Lung (tissue), 12 donors: Measurements from ENCODE around the gene API5. TPM values are rescaled to one million over a fixed set of nuclear protein-coding genes. Genes with fewer than 3 reads are reported as not detected.
A peak's percentile ranks its signal among the peaks of the same experiment; 100 is the strongest.

Experiments
- ATAC-seq: fragments of 200-7000 bp; cut with Tn5 transposase; one replicate; pipeline ENCODE4 v1.9.1; 2020; ENCODE audit warnings: moderate number of reproducible peaks; ENCODE audit not compliant: insufficient read depth, low FRiP score
- DNase-seq, 3 donors: peaks; one replicate each; pipeline ENCODE4 v3.0.0-alpha.2; 2013 to 2017
- H3K27ac ChIP-seq, 2 donors: one replicate each; pipeline ENCODE4 v1.5.1; 2013; ENCODE audit warnings: mild to moderate bottlenecking in 2 of 2, moderate library complexity in 2 of 2, control low read depth in 1 of 2, inconsistent platforms in 1 of 2, low read depth in 1 of 2, low read length in 1 of 2
- H3K27me3 ChIP-seq, 3 donors: one replicate each; pipeline ENCODE4 v1.5.1; 2013; ENCODE audit warnings: low read length in 2 of 3; ENCODE audit not compliant: control insufficient read depth in 3 of 3, insufficient read depth in 3 of 3
- H3K36me3 ChIP-seq, 4 donors: one replicate each; pipeline ENCODE4 v1.5.1; 2013; ENCODE audit warnings: low read length in 4 of 4, mild to moderate bottlenecking in 1 of 4, moderate library complexity in 1 of 4; ENCODE audit not compliant: control insufficient read depth in 4 of 4, insufficient read depth in 4 of 4
- H3K4me1 ChIP-seq, 5 donors: one replicate each; pipeline ENCODE4 v1.5.1; 2013; ENCODE audit warnings: low read length in 5 of 5, mild to moderate bottlenecking in 2 of 5, moderate library complexity in 1 of 5; ENCODE audit not compliant: control insufficient read depth in 5 of 5, insufficient read depth in 5 of 5
- H3K4me3 ChIP-seq: one replicate; pipeline ENCODE4 v1.5.1; 2013; ENCODE audit warnings: mild to moderate bottlenecking, control low read depth, moderate library complexity
- H3K9ac ChIP-seq, 2 donors: one replicate each; pipeline ENCODE4 v1.5.1; 2013; ENCODE audit warnings: low read length in 2 of 2, control low read depth in 1 of 2; ENCODE audit not compliant: insufficient read depth in 1 of 2
- H3K9me3 ChIP-seq, 4 donors: one replicate each; pipeline ENCODE4 v1.5.1; 2013; ENCODE audit warnings: low read length in 3 of 4, mild to moderate bottlenecking in 1 of 4, moderate library complexity in 1 of 4; ENCODE audit not compliant: control insufficient read depth in 4 of 4, insufficient read depth in 3 of 4
- WGBS, 2 donors: extraction: QIAGEN DNeasy Blood & Tissue Kit; methylation state at CpG; one replicate each; pipeline ENCODE4 v1.1.7; 2013; 5-methylcytosine and 5-hydroxymethylcytosine counted together
- polyA plus RNA-seq, 2 donors: library from polyadenylated mRNA; stranded (reverse); fragments of 200-250 nt; gene quantifications; one replicate each; pipeline ENCODE4 v1.2.1, GENCODE V29; 2013
- total RNA-seq, 2 donors: library from RNA; depleted of rRNA in 1 of 2; stranded (reverse); fragments of >200 nt in 1 of 2; gene quantifications; one replicate each; pipeline ENCODE4 v1.2.1, GENCODE V29; 2014 to 2021
- TF ChIP-seq, protein P1 (sequence below): IDR thresholded peaks from 2 replicates; pipeline ENCODE4 v1.5.1; 2012; ENCODE audit warnings: mild to moderate bottlenecking; ENCODE audit errors: control extremely low read depth, extremely low read depth
- donor health status: control.
- donor health status: control.
- donor health status: Bipolar disorder and iron deficiency.
- donor health status: healthy.
- donor health status: DM: yes; HTN: yes; CAD: no.

Gene API5
- total and polyA plus RNA-seq, 4 donors: 26.6 to 88.6 (median 65.8) TPM

DNA sequence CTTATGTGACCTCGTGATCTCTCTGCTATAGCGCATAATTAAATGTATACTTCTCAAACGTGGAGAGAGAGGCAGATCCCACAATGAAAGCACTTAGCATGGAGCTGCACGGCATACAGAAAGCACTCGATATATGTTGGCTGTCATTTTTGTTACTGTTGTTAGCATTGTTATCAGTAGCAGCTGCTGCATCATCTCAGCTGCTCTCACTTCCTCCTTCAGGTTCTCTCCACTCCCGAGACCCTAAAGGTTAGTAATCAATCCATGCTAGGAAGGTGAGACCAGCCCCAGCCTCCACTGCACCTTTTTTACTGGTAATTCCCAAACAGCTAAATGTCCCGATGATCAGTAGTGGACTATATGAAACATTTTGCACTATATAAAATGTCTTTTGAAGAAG, 13.4 kb upstream of the API5 start:
- DNase-seq (no peak), ATAC-seq (no peak)
- WGBS, 2 donors: 75 to 76% methylated on average over 7 of the region's 7 CpGs
- Histone ChIP-seq H3K9ac (no peak overlapping the region), H3K9me3 (peaks cover 0 to 5% (median 2%) of the 10 kb centered on the region in 4 donors), H3K27me3 (no peaks in the 10 kb centered on the region), H3K36me3 (no peaks in the 10 kb centered on the region), H3K4me3 (no peak overlapping the region), H3K27ac (no peak overlapping the region), H3K4me1 (no peaks in the 10 kb centered on the region)
- TF ChIP-seq, protein P1, sequence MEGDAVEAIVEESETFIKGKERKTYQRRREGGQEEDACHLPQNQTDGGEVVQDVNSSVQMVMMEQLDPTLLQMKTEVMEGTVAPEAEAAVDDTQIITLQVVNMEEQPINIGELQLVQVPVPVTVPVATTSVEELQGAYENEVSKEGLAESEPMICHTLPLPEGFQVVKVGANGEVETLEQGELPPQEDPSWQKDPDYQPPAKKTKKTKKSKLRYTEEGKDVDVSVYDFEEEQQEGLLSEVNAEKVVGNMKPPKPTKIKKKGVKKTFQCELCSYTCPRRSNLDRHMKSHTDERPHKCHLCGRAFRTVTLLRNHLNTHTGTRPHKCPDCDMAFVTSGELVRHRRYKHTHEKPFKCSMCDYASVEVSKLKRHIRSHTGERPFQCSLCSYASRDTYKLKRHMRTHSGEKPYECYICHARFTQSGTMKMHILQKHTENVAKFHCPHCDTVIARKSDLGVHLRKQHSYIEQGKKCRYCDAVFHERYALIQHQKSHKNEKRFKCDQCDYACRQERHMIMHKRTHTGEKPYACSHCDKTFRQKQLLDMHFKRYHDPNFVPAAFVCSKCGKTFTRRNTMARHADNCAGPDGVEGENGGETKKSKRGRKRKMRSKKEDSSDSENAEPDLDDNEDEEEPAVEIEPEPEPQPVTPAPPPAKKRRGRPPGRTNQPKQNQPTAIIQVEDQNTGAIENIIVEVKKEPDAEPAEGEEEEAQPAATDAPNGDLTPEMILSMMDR: no peak

DNA sequence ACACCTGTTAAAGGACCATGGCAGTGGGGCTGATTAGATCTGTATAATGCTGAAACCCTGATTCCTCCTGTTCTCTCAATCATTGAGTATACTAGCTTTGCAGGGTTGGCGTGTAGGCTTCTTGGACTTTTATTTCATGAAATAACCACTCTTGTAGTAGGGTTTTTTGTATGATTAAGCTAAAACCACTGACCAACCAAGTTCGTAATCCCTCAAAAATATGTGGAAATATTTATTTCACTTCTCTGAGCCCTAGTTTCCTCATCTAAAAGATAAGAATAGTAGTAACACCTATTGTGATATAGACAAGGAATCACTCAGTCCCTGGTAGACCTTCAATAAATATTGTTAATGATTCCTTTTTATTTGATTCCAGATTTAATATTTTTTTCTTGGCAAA, 4.2 kb downstream of the API5 start:
- H3K27me3 ChIP-seq: no peaks in the 10 kb centered on the region
- no peaks in the 10 kb centered on the region for H3K9me3 ChIP-seq
- H3K36me3 ChIP-seq: peaks cover 0 to 14% (median 7%) of the 10 kb centered on the region in 4 donors
- 49 to 67% methylated on average over 2 of the region's 2 CpGs for WGBS, 2 donors
- ATAC-seq: no peak
- peaks cover 4 to 17% (median 5%) of the 10 kb centered on the region in 5 donors for H3K4me1 ChIP-seq
- no peak overlapping the region for H3K27ac ChIP-seq
- H3K4me3 ChIP-seq: no peak overlapping the region
- H3K9ac ChIP-seq: no peak overlapping the region
- TF ChIP-seq, protein P1: no peak
- DNase-seq: no peak

DNA sequence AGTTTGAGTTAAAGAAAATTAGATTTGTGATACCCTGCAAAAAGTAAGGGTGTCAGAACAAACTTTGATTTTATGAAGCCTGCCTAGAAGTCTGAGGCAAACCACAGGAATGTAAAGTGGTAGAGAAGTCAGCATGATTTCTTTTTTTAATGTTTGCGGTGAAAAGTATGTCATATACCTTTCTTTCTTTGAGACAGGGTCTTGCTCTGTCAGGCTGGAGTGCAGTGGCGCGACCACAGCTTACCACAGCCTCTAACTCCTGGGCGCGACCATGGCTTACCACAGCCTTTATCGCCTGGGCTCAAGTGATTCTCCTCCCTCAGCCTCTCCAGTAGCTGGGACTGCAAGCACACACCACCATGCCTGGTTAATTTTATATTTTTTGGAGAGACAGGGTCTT, 4.7 kb downstream of the API5 start:
- no peaks in the 10 kb centered on the region for H3K27me3 ChIP-seq
- peak in 1 of 3 donors; percentile 5 for DNase-seq
- TF ChIP-seq, protein P1: no peak

DNA sequence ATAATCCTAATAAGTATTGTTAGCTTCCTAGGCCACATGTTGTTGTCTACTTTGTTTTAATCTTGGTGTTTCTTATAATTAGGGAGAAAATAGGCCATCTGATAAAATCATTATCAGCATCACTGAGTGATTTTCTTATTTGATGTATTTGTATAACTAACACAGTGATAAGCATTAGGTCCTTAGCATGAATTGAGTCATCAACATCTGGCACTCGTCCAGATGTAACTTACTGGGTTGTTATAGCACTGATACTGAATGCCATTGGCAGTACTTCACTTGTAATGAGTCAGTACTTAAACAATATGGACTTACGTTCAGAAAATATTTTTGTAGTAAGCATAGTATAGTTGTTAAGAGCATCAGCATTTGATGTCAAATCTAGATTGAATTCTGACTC, 16.2 kb downstream of the API5 start:
- WGBS, 2 donors: 57 to 86% methylated on average over 2 of the region's 2 CpGs
- peaks cover 32 to 77% (median 48%) of the 10 kb centered on the region in 4 donors for H3K36me3 ChIP-seq
- H3K27ac ChIP-seq: no peak overlapping the region
- TF ChIP-seq, protein P1: no peak
- H3K9ac ChIP-seq: no peak overlapping the region
- ATAC-seq (peak; percentile 62), DNase-seq (peak in 1 of 3 donors; percentile 40)
- H3K4me3 ChIP-seq: no peak overlapping the region
- no peaks in the 10 kb centered on the region for H3K27me3 ChIP-seq
- H3K4me1 ChIP-seq: peaks cover 0 to 5% (median 0%) of the 10 kb centered on the region in 5 donors
- H3K9me3 ChIP-seq: no peaks in the 10 kb centered on the region

More for the DNA sequence above, 4.7 kb downstream of the API5 start:
- Histone ChIP-seq H3K9ac (no peak overlapping the region), H3K4me3 (no peak overlapping the region), H3K36me3 (peaks cover 0 to 17% (median 9%) of the 10 kb centered on the region in 4 donors), H3K4me1 (peaks cover 4 to 17% (median 5%) of the 10 kb centered on the region in 5 donors), H3K9me3 (no peaks in the 10 kb centered on the region), H3K27ac (no peak overlapping the region)
- 75% methylated on average over 6 of the region's 6 CpGs for WGBS, 2 donors
- no peak for ATAC-seq
